GM19397 (cell line): ENCODE measurements around the gene COL3A1.

ENCODE experiments used
- ATAC-seq: cut with Tn5 transposase; IDR thresholded peaks from one replicate; pipeline ENCODE4 v1.9.1; 2021; ENCODE audit warnings: mild to moderate bottlenecking, moderate library complexity; ENCODE audit not compliant: unreplicated experiment

Gene COL3A1

DNA sequence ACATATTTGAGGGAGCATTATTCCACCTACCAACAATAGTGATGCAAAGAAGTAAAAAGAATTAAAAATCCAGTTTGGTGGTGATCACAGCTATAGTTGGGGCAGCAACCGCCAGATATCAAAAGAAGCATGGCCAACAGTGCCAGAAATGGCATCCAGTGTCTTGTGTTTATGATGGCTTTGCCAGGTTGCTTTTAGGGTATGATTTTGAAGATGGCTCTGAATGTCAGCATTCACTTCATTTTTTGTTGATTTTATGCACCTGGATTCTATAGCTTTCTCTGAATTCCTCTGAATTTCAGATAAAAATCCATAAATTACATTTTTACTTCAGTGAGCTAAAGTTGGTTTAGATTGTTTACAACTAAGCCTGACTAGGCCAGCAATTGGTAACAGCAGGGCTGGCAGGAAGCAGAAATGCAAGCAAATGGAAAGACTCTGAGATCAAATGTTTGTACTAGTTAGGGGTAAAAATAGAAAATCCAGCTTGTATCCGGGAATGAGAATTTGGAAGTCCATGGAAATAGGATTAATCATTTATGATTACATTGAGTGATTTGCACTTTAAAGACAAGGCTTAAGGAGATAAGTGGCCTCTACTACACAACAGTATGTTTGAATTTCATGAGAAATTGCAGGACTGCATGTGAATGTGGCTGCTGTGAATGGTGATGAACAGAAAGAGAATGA lies 40.4 kb downstream of the COL3A1 start:
- ATAC-seq, result no peak

DNA sequence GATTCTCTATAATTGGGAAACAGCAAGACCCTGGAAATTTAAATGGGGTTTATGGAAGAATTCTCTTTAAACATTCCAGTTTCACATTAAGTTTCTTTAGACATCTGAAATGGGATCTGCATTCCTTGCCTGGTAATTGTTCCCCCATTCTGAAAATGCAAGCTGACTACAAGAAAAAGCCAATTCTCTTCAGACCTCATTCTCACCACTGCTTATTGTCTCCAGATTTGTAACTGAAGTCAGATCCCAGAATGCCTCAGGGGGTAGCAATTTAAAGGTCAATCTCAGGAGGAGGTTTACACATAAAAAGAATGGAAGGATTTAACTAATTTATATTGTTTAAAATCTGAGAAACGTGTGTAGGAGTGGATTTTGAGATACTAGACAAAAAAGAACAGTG lies 41.2 kb downstream of the COL3A1 start:
- ATAC-seq, result no peak

GRCh38 chr2:189016311-189016861 lies 42.2 kb downstream of the COL3A1 start:
- no peak for ATAC-seq

DNA sequence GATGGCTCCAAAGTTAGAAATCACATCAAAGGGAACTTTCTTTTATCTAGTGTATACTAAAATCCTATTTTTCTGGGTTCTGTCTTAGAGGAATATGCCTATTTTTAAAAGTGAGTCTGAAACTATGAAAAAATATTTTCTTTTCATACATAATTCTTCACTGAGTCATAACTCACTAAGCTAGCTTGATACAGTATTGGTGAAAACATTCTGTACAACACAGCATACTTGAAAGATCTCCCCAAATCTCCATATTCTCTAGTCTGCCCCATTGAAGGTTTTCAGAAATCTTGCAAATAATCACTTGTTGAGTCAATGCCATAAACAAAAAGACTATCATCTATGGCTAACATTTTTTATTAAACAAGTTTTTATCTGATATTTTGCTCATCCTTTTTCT lies 44.5 kb downstream of the COL3A1 start:
- ATAC-seq, result no peak

- ATAC-seq, result no peak
These were observed 46.0 kb downstream of the COL3A1 start for GRCh38 chr2:189020179-189020578.

- ATAC-seq, result no peak
These were observed 47.9 kb downstream of the COL3A1 start for GRCh38 chr2:189022053-189022481.

- no peak for ATAC-seq
These were observed 48.3 kb downstream of the COL3A1 start for GRCh38 chr2:189022492-189022891.

DNA sequence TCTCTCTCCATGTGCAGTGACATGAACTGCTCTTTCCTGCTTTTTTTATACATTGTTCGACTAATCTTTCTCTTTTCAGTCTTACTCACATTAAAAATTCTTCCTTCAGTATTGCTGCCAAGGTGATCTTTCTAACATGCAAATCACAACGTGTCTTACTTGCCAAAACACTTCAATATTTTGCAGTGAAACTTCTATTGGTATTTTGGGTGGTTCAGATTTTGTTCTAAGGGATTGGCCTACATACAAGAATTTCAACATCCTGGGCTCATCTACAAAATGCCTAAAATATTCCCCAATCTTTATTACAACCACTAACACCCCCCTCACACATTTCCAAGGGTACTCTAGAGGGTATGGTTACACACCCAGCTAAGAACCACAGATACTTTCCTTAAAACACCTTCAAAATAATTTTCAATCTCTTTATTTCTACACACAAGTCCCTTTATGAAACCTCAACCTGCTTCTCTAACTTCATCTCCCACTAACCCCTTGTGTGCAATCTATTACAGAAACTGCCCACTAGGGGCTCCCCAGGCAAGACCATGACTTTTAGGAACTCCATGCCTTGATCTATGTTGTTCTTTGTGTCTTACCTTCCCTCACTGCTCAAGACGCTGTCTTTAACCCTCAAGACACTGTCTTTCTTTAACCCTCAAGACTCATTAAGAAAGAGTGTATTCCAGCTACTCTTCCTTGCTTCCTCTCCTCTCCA lies 50.9 kb downstream of the COL3A1 start:
- peak; percentile 78 for ATAC-seq

GRCh38 chr2:189037518-189037917 lies 63.3 kb downstream of the COL3A1 start:
- no peak for ATAC-seq

GRCh38 chr2:189045836-189046235 lies 71.7 kb downstream of the COL3A1 start:
- ATAC-seq, result no peak

GRCh38 chr2:189046320-189046719 lies 72.1 kb downstream of the COL3A1 start:
- no peak for ATAC-seq

- ATAC-seq, result no peak
These were observed 73.2 kb downstream of the COL3A1 start for GRCh38 chr2:189047171-189047888.

DNA sequence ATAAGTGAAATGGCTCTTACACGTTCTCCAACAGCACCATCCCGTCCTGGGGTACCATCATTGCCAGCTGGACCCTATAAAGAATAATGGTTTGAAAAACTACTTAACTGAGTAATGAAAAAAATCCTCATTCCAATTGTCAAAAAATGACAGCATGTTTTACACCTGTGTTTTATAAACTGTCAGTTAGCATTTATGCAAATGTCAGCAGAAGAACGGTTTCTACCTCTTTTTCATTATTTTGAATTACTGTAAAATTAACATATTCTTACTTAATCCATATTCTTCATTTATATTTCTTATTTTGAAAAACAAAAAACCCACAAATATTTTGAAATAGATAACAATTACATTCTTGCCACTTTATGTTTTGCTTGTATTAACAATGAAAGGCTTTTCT lies 74.0 kb downstream of the COL3A1 start:
- ATAC-seq, result no peak

DNA sequence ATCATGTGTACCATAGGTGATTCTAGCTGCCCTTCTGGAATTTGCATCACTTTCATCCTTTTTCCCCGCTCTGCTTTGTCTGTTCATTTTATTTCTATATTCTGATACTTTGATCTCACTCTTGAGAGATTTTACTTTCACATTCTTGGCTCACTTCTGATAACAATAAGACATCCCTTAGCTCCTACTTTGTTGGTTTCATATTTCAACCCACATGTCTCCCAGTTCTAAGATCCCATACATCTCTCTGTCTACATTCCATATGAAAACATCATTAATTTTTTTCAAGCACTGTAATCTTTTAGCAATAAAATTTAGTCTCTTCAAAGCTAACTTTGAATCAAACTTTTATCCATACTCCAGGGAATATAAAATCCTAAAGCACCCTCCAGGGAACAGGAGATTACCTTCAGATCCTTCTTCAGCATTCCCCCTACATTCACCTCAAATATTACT lies 75.6 kb downstream of the COL3A1 start:
- no peak for ATAC-seq

DNA sequence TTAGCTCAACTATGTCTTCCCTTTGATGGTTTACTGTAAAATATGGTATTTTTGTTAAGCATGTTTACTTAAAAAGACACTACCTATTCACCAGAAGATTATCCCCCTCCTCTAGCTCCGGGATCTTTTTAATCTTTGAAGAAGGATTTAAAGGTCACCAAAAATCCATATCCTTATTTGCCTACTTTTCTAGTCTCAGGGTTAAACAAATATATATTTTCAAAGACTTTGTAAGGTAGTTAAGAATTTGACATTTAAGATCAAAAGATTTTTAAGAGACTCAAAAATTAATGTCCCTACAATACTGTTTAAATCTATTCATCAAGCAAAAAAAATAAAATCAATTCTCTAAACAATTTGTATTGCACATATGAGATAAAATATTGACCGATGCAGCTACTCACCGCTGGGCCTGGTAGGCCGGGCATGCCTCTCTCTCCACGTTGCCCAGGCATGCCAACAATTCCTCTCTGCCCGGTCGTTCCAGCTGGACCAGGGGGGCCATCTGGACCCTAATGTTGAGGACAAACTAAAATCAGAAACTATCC lies 76.1 kb downstream of the COL3A1 start:
- ATAC-seq, result no peak

- no peak for ATAC-seq
These were observed 82.3 kb downstream of the COL3A1 start for GRCh38 chr2:189056200-189057106.

GRCh38 chr2:189057316-189057715 lies 83.1 kb downstream of the COL3A1 start:
- no peak for ATAC-seq

DNA sequence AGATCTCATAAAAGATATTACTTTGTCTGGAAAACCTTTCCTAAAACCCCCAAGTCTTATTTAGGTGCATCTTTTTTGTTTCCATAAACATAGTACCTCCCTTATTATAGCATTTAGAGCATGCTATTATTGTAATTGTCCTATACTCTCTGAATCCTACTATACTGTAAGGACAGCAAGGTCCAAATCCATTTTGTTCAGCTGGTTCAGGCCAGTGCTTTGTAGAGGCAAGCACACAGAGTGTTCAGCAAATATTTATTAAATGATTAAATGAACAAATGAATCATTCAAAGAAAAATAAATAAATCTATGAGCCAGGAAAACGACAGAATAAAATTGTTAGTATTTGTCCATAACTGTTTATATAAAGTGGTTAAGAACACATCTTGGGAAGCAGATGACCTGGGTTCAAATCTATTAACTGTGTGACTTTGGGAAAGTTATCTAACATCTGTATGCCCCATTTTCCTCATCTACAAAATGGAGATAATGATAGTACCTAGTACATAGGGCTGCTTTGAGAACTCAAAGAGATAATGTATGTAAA lies 86.0 kb downstream of the COL3A1 start:
- no peak for ATAC-seq
